SIG-M5 treated with dmso at 0.1 percent for 504 hours (cell line): ENCODE measurements around the gene ANKRD13A.
"Not testable (repeated sequence)": the region's sequence is repeated elsewhere in the genome, so short reads cannot be mapped to it uniquely, and the experiment has no call there.

Source experiments
- DNase-seq: peaks from one replicate; lab custom pipeline; 2025; ENCODE audit not compliant: unreplicated experiment; lab: John Stamatoyannopoulos, UW

The ANKRD13A gene

GRCh38 chr12:110006115-110006514, 6.9 kb downstream of the ANKRD13A start:
- DNase-seq = no peak

GRCh38 chr12:110007881-110008280, 8.7 kb downstream of the ANKRD13A start:
- peak; percentile 90 for DNase-seq

- DNase-seq = not testable (repeated sequence)
Measured at GRCh38 chr12:110008681-110009398, 9.6 kb downstream of the ANKRD13A start.

GRCh38 chr12:110010853-110011723, 11.9 kb downstream of the ANKRD13A start:
- DNase-seq = no peak

GRCh38 chr12:110012137-110012536, 12.9 kb downstream of the ANKRD13A start:
- DNase-seq = no peak

GRCh38 chr12:110012659-110013058, 13.4 kb downstream of the ANKRD13A start:
- DNase-seq = no peak

GRCh38 chr12:110015132-110015531, 15.9 kb downstream of the ANKRD13A start:
- DNase-seq = peak; percentile 68

GRCh38 chr12:110020956-110021355, 21.7 kb downstream of the ANKRD13A start:
- DNase-seq = no peak

GRCh38 chr12:110023059-110023980, 24.1 kb downstream of the ANKRD13A start:
- no peak for DNase-seq

- no peak for DNase-seq
Measured at GRCh38 chr12:110024051-110024450, 24.8 kb downstream of the ANKRD13A start.

- no peak for DNase-seq
Measured at GRCh38 chr12:110028323-110028722, 29.1 kb downstream of the ANKRD13A start.

- no peak for DNase-seq
Measured at GRCh38 chr12:110029290-110029815, 30.1 kb downstream of the ANKRD13A start.

GRCh38 chr12:110033888-110034287, 34.7 kb downstream of the ANKRD13A start:
- no peak for DNase-seq

- DNase-seq = no peak
Measured at GRCh38 chr12:110035534-110036104, 36.4 kb downstream of the ANKRD13A start.

GRCh38 chr12:110037315-110037714, 38.1 kb downstream of the ANKRD13A start:
- no peak for DNase-seq

- no peak for DNase-seq
Measured at GRCh38 chr12:110038741-110039084, 39.5 kb downstream of the ANKRD13A start.

GRCh38 chr12:110039085-110039807, 40.0 kb downstream of the ANKRD13A start:
- peak; percentile 43 for DNase-seq

- DNase-seq = no peak
Measured at GRCh38 chr12:110042264-110042663, 43.0 kb downstream of the ANKRD13A start.

GRCh38 chr12:110046451-110047187, 47.4 kb downstream of the ANKRD13A start:
- DNase-seq = peak; percentile 62
